ENCODE measurements around the gene SREBF1. TPM values are rescaled to one million over a fixed set of nuclear protein-coding genes. Genes with fewer than 3 reads are reported as not detected.

The SREBF1 gene
- total RNA-seq, 1 donor = 115 TPM

DNA sequence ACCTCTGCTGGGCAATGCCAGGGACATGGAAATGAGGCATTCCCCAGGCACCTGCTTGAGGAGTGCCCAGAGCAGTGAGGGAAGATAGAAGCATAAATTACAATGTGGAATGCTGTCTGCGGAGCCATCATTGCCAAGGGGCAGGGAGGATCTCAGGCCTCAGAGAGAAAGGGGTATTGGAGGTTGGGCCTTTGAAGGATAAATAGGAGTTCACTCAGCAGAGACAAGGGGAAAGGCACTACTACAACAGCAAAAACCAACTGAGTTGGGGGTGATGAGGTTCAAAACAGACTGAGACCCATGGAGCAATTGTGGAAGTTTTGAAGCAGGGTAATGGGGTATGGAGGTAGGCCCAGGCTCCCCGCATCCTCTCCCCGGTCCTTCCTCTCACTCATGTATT, 32.8 kb downstream of the SREBF1 start:
- no peak for DNase-seq (ENCODE audit: insufficient read length, low spot score, missing footprints)
- Histone ChIP-seq H3K9me3 (ENCODE audit: low read depth, low read length) (no peaks in the 10 kb centered on the region), H3K79me2 (ENCODE audit: insufficient read depth, low read length) (no peaks in the 10 kb centered on the region), H4K20me1 (ENCODE audit: insufficient read depth, low read length) (peaks cover 21% of the 10 kb centered on the region), H3K4me1 (ENCODE audit: insufficient read depth, low read length) (no peaks in the 10 kb centered on the region), H3K4me3 (ENCODE audit: insufficient read depth, low read length) (no peak overlapping the region), H3K27ac (ENCODE audit: low read depth, low read length) (no peak overlapping the region), H3K36me3 (ENCODE audit: insufficient read depth, low read length) (peaks cover 19% of the 10 kb centered on the region), H2AFZ (ENCODE audit: low read length) (no peak overlapping the region), H3K4me2 (ENCODE audit: insufficient read depth, low read length) (no peak overlapping the region), H3K27me3 (ENCODE audit: insufficient read depth, low read length) (no peaks in the 10 kb centered on the region)
- TF ChIP-seq, protein P1, sequence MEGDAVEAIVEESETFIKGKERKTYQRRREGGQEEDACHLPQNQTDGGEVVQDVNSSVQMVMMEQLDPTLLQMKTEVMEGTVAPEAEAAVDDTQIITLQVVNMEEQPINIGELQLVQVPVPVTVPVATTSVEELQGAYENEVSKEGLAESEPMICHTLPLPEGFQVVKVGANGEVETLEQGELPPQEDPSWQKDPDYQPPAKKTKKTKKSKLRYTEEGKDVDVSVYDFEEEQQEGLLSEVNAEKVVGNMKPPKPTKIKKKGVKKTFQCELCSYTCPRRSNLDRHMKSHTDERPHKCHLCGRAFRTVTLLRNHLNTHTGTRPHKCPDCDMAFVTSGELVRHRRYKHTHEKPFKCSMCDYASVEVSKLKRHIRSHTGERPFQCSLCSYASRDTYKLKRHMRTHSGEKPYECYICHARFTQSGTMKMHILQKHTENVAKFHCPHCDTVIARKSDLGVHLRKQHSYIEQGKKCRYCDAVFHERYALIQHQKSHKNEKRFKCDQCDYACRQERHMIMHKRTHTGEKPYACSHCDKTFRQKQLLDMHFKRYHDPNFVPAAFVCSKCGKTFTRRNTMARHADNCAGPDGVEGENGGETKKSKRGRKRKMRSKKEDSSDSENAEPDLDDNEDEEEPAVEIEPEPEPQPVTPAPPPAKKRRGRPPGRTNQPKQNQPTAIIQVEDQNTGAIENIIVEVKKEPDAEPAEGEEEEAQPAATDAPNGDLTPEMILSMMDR (IDR thresholded peaks at IDR 0.05; ENCODE audit: extremely low read depth, low read depth, low read length) = no peak

- Histone ChIP-seq H4K20me1 (ENCODE audit: insufficient read depth, low read length) (peaks cover 26% of the 10 kb centered on the region), H3K79me2 (ENCODE audit: insufficient read depth, low read length) (no peaks in the 10 kb centered on the region)
Measured at GRCh38 chr17:17801800-17802481, 34.8 kb downstream of the SREBF1 start.

DNA sequence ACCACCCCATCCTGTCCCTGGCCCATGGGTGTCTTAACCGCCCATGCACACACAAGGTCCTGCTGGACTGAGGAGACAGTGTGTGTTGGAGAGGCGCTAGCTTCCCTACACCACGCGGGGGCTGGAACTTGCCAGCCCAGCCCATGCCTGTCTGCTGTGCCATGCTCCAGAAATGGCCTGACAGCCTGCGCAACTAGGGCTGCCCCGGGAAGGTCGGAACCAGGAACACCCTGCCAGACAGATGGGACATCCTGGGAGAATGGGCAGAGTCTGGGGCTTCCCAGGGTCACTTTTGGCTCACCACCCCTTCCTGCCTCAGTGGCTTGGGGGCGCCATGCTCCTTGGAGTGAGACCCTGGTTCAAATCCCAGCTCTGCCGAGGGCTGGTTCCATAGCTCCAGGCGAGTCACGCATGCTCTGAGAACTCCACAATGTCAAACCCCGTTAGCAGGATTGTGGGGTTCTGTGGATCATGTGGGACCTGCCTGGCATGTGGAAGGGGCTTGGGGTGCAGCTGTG, 36.2 kb downstream of the SREBF1 start:
- H3K4me3 ChIP-seq (ENCODE audit: insufficient read depth, low read length) = no peak overlapping the region
- H3K27me3 ChIP-seq (ENCODE audit: insufficient read depth, low read length) = no peaks in the 10 kb centered on the region
- H3K4me2 ChIP-seq (ENCODE audit: insufficient read depth, low read length) = no peak overlapping the region
- no peak overlapping the region for H3K27ac ChIP-seq (ENCODE audit: low read depth, low read length)
- TF ChIP-seq, protein P1 (IDR thresholded peaks at IDR 0.05; ENCODE audit: extremely low read depth, low read depth, low read length) = no peak
- H3K4me1 ChIP-seq (ENCODE audit: insufficient read depth, low read length) = no peaks in the 10 kb centered on the region
- peaks cover 19% of the 10 kb centered on the region for H3K36me3 ChIP-seq (ENCODE audit: insufficient read depth, low read length)
- peaks cover 31% of the 10 kb centered on the region for H4K20me1 ChIP-seq (ENCODE audit: insufficient read depth, low read length)
- H3K79me2 ChIP-seq (ENCODE audit: insufficient read depth, low read length) = no peaks in the 10 kb centered on the region
- no peak overlapping the region for H2AFZ ChIP-seq (ENCODE audit: low read length)
- H3K9me3 ChIP-seq (ENCODE audit: low read depth, low read length) = no peaks in the 10 kb centered on the region
- DNase-seq (ENCODE audit: insufficient read length, low spot score, missing footprints) = no peak

More at GRCh38 chr17:17801800-17802481, 34.8 kb downstream of the SREBF1 start:
- Histone ChIP-seq H3K36me3 (ENCODE audit: insufficient read depth, low read length) (peaks cover 22% of the 10 kb centered on the region), H2AFZ (ENCODE audit: low read length) (no peak overlapping the region), H3K4me3 (ENCODE audit: insufficient read depth, low read length) (no peak overlapping the region), H3K4me2 (ENCODE audit: insufficient read depth, low read length) (no peak overlapping the region), H3K4me1 (ENCODE audit: insufficient read depth, low read length) (no peaks in the 10 kb centered on the region), H3K27me3 (ENCODE audit: insufficient read depth, low read length) (no peaks in the 10 kb centered on the region), H3K9me3 (ENCODE audit: low read depth, low read length) (no peaks in the 10 kb centered on the region), H3K27ac (ENCODE audit: low read depth, low read length) (no peak overlapping the region)
- DNase-seq (ENCODE audit: insufficient read length, low spot score, missing footprints) = no peak
- TF ChIP-seq, protein P1 (IDR thresholded peaks at IDR 0.05; ENCODE audit: extremely low read depth, low read depth, low read length) = no peak

DNA sequence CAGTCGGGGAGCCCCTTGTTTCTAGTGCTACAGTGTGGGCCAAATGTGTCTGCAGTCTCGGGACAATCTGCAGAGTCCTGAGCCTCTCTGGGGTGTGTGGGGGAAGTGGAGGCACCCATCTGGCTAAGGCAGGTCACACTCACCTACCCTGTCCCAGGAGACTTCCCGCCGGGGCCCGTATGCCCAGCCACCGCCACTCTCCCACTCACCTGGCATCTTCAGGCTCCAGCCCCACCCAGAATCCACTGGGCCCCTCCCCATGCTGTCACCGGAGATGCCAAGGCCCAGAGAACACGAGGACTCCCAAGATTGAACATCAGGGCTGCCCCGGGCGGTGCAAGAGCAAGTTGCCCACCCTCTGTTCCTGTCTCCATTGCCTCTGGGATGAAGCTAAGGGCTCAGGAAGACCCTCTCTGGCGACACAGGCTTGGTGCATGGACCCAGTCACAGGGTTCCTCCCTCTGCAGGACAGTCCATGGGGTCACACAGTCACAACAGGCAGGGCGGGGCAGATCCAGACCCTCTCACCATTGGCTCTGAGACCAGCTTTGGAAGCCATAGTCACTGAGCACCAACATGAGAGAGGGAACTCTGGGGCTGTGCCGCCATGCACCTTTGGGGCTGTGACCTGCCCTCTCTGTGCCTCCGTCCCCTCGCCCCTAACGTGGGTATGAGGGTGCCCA, 38.1 kb downstream of the SREBF1 start:
- H3K27me3 ChIP-seq (ENCODE audit: insufficient read depth, low read length) = no peaks in the 10 kb centered on the region
- H4K20me1 ChIP-seq (ENCODE audit: insufficient read depth, low read length) = peaks cover 31% of the 10 kb centered on the region
- H3K9me3 ChIP-seq (ENCODE audit: low read depth, low read length) = no peaks in the 10 kb centered on the region
- TF ChIP-seq, protein P1 (IDR thresholded peaks at IDR 0.05; ENCODE audit: extremely low read depth, low read depth, low read length) = no peak
- no peaks in the 10 kb centered on the region for H3K4me1 ChIP-seq (ENCODE audit: insufficient read depth, low read length)
- no peak overlapping the region for H2AFZ ChIP-seq (ENCODE audit: low read length)
- H3K4me2 ChIP-seq (ENCODE audit: insufficient read depth, low read length) = no peak overlapping the region
- no peaks in the 10 kb centered on the region for H3K79me2 ChIP-seq (ENCODE audit: insufficient read depth, low read length)
- DNase-seq (ENCODE audit: insufficient read length, low spot score, missing footprints) = no peak
- no peak overlapping the region for H3K27ac ChIP-seq (ENCODE audit: low read depth, low read length)
- no peak overlapping the region for H3K4me3 ChIP-seq (ENCODE audit: insufficient read depth, low read length)
- peaks cover 10% of the 10 kb centered on the region for H3K36me3 ChIP-seq (ENCODE audit: insufficient read depth, low read length)

All from osteoblast (primary cell).